Activated CD4-positive, alpha-beta T cell treated with anti-CD3 and anti-CD28 coated beads, Interleukin-2, Interleukin-6, amounts not matched to agents 100 ng/mL and 50 ng/mL, durations not matched to agents 16 hours and 8 hours (primary cell): ENCODE data around the gene PGF.
"Not testable (repeated sequence)": the region's sequence is repeated elsewhere in the genome, so short reads cannot be mapped to it uniquely, and the experiment has no call there.

Source experiments
- DNase-seq: peaks from one replicate; pipeline ENCODE4 v3.0.0-alpha.2; 2020

PGF gene

DNA sequence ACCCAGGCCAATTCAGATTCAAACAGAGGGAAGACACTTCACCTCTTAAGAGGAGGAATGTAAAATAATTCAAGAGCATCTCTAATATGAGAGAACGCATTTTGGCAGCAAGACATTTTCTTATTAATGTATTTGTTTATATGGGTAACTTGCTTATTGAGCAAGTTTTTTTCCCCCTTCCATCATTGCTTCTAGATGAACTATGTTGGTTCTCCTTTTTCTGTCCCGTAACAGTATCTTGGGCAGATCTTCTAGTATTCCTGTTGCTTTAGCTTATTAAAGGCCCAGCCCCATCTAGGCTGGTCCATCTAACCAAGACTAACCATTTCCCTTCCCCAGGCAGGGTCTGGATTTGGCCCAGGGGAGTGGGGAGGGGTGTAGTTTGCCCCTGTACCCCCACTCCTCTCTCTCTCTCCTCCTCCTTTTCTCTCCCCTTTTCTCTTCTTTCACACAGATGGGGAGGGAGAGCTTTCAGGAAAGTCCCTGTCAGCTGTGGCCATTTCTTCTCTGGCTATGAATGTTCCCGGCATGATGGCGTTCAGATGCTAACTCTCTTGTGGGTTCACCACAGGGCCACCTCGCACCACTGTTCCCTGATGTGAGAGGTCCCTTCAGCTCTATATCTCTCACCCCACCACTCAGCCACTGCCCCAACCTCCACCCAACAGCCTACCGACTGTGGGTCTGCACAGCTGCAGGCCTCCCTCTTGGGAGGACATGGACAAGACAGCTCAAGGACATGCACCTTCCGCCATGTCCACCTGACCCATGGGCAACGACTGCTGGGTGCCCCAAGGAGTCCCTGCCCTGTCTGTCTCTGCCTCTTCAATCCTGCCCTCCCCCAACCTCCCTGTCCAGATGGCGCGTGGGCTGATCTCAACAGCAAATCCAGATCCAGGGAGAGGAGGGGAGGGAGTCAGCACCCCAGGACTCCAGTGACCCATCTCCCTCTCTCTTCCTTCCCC lies 16.6 kb downstream of the PGF start:
- no peak for DNase-seq

DNA sequence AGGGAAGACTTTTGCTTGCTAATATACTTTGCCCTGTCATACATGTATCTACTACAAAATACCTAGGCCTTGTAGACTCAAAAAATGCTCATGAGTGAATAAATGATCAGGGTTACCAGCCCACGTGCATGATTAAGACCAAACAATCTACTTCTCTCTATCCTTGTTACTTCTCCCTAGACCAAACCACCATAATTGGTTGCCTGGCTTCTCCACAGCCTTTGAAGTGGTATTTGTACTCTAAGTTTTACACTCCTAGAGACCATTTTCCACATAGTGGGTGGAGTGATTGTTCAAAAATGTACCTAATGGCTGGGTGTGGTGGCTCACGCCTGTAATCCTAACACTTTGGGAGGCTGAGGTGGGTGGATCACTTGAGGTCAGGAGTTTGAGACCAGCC lies 18.2 kb downstream of the PGF start:
- no peak for DNase-seq

DNA sequence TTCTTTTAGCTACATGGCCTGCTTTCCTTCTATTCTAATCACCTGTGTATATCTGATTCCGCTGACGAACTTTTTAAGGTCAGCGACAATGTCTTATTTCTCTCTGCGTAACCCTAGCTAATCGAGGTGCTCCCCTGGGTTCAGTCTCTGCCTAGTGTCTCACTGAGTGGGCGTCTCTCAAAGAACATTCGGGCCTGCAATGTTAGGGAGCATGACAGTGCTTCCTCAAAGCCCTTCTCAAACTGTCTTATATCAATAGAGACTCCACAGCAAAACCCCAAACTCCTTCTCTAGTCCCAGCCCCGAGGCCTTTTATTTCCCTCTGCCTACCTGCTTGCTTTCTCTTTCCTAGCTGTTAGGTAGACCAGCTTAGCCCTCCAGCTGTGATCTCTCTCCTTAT lies 18.7 kb downstream of the PGF start:
- no peak for DNase-seq

DNA sequence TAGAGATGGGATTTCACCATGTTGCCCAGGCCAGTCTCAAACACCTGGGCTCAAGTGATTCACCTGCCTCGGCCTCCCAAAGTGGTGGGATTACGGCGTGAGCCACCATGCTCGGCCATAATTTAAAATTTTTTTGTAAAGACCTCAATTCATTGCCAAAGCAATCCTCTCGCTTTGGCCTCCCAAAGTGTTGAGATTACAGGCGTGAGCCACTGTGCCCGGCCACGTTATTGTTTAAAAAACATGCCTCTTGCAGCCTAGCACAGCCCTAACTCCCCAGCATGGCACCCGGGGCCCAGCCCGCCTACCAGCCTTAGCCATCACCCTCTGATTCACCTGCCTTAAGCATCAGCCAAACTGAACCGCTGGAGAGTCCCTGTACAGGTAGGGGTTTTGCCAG lies 19.2 kb downstream of the PGF start:
- no peak for DNase-seq

DNA sequence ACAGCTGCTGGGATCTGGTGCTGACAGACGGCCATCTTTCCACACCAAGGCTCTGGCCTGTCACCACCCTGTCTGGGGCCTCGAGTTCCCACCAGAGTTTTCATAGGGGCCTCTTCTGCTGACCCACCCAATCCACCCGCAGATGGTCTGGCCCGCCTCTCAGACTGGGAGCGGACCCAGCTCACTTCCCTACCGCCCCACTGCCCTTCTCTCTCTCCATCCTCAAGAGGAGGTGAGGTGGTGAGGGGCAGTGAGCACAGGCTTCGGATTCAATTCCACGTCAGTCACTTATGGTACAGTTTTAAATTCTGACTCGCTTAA lies 20.1 kb downstream of the PGF start:
- no peak for DNase-seq

DNA sequence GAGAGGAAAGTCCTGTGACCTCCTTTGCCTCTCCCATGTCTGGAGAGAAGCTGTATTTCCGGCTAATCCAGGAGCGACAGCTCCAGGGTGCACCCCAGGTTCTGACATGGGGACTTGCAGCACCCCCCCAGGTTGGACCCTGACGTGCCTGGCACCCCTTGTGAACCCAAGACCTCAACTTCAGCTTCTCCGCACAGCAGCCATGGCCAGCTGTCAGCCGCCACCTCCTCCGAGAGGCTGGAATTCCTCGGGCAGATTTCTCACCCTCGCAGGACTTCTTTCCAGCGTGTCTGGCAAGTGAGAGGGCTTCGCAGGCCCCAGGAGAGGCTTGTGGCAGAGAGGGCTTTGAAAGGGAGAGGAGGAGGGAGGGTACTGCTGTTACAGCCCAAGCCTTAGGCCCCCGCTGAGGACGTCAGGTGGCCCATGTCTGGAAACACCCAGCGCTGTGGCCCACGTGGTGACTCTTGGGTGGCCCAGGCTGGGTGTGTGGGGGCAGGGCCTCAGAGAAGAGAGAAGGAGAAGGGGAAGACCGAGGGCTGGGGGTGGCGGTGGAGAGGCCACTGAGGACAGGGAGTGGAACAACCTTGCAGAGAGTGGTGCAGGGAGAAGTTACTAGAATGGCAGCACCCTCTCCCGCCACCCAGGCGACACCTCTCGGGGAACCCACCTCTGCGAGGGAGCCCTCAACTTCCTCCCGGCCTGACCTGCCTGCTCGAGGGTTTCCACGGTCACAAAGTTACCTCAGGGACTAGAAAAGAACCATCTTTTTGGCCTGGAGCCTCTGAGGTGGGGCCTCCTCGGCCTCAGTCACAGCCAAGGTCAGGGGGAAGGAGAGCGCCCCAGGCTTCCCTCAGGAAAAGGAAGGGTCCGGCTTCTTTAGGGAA lies 20.7 kb downstream of the PGF start:
- no peak for DNase-seq

DNA sequence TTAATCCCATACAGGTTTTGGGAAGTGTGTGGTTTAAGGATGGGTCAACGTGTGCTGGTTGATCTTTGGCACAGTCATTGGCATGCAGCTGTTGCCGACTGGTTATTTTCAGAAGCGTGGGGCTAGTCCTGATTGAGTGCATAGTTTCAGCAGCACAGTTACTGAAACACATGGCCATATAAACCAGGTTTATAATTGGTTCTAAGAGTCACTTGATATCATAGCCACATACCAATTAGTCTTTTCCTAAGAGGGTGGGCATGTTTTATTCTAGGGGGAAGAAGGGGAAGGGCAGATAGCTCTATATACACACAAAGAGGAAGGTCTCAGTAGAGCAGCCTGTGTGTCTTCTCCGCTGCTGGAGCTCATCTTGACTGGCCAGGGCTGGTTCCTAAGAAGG lies 21.4 kb downstream of the PGF start:
- DNase-seq = no peak

DNA sequence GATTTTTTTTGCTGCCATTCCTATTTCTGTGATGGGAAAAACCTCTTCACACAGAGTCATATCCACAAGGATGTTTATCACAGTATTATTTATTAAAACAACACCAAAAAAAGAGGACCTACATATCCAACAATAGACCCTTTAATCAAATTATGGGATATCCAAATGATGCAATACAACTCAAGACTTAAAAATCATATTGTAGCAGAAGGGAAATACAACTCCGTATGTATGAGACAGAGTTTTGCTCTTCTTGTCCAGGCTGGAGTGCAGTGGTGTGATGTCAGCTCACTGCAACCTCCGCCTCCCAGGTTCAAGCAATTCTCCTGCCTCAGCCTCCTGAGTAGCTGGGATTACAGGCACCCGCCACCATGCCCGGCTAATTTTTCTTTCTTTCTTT lies 22.5 kb downstream of the PGF start:
- DNase-seq = not testable (repeated sequence)

DNA sequence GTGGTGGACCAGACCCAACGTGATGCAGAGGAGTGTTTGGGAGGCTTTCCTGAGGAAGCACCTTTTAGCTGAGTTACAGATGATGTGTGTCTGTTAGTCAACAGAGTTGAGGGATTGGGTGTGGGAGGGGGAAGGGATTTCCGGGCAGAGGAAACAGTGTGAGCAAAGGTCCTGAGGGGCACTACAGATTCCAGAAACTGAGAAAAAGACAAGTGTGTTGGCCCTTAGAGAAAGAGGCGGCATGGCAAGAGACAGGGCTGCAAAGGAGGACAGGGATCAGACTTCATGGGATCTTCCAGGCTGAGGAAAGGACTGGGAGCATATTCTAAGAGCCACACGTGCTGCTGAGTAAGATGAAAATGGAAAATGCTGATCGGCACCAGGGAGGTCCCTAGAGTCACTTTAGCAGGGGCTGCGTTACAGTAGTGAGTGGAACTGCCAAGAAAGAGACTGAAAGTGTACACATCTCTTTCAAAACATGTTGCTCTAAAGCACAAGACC lies 22.9 kb downstream of the PGF start:
- no peak for DNase-seq

DNA sequence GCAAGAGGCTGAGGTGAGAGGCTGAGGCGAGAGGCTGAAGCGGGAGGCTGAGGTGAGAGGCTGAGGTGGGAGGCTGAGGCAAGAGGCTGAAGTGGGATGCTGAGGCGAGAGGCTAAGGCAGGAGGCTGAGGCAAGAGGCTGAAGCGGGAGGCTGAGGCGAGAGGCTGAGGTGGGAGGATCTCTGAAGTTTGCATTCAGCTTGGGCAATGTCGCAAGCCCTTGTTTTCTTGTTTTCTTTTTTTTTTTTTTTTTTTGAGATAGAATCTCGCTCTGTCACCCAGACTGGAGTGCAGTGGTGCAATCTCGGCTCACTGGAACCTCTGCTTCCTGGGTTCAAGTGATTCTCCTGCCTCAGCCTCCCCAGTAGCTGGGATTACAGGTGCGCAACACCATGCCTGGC lies 23.7 kb downstream of the PGF start:
- not testable (repeated sequence) for DNase-seq

DNA sequence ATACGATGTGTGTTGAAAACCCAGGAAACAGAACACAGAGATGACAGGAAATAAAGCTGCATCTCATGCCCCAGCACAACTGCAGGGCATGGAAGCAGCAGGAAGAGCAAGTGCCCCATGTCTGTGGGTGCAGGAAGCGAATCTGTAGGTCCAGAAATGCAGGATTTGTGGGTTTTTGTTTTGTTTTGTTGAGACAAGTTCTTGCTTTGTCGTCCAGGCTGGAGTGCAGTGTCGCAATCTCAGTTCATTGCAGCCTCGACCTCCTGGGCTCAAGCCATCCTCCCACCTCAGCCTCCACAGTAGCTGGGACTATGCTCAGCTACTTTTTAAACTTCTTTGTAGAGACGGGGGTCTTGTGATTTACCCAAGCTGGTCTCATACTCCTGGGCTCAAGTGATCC lies 26.2 kb downstream of the PGF start:
- no peak for DNase-seq

DNA sequence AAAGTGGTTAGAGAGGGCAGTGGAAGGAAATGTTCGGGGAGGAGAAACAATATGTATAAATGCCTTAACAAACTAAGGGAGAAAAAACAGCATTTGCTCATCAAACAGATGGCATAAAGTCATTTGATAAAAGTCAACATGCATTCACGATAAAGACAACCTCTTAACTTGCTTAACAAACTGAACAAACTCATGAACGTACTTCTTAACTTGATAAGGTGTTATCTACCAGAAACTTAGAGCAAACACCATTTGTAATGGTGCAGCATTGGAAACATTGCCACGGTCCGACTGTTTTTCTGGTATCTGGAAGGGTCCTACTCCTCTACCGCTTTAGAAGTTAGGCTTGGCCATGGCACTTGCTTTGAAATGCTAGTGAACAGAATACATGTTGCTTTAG lies 28.2 kb downstream of the PGF start:
- no peak for DNase-seq

DNA sequence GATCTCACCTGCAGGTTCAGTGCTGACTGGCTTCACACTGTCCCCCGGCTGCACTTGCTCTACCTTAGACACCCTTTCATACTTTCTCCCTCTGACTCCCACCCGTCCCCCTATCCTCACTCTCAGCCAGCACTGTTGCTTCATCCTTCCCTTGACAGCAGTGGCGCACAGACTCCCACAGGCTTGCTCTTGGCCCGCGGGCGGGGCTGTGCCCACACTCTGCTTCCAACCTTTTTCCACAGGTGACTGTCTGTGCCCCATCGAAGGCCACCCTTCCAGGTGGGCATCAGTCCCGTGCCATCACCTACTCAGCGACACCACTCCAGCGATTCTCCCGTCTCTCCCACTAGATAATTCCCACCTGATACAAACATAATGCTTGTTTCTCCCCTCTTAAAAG lies 31.3 kb downstream of the PGF start:
- DNase-seq = no peak

DNA sequence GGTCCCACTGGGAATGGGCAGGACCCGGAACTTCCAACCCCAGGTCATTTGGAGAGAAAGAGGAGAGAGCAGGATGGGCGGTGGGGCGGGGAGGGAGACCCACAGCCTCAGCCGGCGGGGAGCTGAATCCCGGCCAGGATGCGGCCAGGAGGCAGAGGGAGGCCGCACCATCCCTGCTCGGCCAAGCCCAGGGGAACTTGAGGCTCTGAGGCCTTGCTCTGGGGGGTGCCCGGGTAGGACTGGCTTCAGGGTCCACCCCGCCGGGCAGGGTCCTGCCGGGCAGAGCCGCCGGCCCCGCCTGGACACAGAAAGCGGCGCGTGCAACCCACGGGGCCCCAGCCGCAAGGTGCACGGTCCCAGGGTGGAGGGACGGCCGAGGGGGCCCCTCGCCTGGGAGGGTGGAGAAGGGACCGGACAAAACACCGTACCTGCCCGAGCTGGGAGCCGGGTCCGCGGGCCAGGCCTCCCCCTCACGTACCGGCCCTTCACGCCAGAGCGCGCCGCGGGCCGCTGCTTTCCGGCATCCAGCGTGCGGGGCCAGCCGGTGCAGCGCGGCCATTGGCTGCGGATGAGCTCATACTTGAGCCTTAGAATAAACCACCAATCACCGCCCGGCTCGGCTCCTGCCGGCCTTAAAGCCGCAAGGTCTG lies 32.5 kb downstream of the PGF start, which contains the start of gene RPS6KL1:
TSS of gene RPS6KL1 (minus strand) at position 509 of the 650 bp plus-strand sequence. CDS start 1,719 bp downstream, outside the sequence.
- DNase-seq = peak; percentile 85

DNA sequence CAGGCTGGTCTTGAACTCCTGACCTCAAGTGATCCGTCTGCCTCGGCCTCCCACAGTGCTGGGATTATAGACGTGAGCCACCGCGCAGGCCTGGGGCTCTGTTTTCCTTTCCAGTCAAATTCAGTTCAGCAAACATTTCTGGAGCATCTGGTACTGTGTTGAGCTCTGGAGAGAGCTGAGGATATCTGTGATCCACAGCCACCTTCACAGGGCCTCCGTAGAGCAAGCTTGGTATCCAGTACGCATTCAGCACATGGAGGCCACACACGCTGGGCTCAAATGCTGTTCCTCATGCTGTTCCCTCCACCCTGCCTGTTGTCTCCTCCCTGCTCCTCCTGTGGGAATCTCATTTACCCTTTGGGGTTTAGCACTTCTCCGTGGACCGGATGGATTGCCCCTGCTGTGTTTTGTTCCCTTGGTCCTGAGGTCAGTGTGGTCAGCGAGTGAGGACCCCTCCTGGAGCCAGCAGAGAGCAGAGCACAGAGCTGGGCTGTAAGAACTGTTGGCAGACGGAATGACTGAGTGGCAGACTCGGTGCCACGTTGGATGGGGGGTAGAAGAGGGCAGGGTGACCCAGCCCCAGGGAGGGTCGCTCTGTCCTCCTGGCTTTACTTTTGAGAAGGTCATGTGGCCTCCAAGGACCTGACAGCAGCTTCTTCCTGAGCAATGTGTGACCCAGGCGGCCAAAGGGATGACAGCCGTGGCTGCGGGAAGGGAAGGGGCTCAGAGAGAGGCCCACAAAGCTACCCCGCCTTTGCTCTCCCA lies 33.2 kb downstream of the PGF start:
- no peak for DNase-seq

DNA sequence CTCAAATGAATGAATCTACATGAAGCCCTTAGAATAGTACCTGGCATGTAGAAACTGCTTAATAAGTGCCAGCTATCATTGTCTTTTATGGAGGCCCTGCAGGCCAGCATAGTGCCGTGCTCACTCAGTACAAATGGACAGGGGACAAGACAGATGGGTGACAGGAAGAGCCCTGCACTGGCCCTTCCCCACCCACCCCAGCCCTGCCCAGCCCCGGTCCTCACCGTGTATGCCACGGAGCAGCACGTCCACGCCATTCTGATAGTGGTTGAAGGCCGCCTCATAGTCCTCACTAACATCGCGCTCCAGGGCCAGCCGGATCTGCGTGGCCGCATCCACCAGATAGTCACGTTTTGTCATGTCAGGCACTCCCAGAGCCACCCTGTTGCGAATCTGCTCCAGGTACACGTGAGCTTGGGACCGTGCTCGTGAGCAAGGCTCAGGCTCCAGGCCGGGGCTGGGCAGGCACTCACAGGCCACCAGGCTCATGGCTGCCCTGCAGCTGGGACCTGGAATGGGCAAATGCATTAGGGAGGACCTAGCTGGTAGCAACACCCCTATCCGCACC lies 34.3 kb downstream of the PGF start:
- DNase-seq = no peak

DNA sequence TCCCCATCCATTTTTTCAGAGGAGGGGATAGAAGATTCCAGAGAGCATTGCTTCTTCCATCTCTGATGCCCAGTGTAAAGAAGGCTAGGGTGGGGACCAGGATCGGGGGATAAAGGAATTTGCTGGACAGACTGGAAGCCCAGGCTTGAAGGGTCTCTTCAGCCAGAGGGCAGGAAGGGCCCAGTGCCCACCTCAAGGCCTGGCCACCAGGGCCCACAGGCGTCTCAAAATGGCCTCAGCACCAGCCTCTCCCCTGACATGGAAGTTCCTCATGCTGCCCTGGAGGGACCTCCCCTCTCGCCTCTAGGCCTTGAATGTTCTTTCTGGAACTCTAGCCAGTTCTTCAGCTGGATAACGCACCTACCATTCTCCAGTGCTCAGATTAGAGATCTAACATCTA lies 35.1 kb downstream of the PGF start:
- no peak for DNase-seq

DNA sequence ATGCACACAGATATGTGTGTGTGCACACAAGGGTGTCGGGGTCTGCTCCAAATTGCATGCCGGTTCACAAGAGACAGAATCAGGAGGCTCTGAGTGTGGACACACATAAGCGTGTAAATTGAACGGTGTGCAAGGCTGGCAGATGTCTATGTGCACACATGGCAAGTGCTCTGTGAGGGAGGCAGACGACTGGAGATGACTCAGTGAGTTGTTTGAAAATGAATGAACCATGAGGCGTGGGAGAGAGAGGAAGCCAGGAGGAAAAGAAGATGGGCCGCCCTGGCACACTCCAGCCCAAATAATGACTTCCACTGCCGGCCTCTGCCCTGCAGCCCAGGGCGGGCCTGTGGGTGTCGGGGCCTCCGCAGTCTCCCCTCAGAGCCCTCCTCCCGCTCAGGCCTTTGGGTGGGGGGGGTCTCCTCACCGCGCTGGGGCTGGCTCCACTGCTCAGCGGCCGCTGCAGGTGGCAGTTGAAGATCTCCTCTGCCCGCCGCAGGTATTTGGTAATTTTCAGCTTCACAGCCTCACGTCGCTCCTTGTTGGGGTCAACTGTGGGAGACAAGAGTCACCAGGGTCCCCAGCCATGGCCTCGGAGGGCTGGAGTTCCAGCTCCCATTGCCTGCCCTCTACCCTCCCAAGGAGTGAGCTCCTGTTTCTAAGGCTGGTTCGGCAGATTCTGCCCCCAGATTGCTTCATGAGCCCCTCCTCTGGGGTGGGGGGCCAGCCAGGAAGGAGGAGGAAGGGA lies 35.8 kb downstream of the PGF start:
- DNase-seq = no peak

DNA sequence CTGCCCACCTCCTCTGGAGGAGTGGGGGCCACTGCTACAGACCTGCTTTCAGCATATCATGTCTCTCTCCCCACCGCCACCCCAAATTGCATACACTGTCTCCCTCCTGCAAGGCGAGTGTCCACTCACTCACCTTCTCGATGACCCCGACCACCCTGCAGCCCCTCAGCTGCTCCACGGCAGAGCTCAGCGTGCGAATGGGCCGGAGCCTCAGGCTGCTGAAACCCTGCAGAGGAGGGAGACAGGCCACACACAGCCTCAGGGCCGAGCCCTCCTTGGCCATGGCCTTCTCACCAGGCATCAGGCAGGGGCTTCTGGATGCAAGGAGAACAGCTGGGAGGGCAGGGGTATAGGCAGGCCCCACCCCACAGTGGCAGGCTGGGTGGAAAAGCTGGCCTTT lies 37.0 kb downstream of the PGF start:
- DNase-seq = no peak

DNA sequence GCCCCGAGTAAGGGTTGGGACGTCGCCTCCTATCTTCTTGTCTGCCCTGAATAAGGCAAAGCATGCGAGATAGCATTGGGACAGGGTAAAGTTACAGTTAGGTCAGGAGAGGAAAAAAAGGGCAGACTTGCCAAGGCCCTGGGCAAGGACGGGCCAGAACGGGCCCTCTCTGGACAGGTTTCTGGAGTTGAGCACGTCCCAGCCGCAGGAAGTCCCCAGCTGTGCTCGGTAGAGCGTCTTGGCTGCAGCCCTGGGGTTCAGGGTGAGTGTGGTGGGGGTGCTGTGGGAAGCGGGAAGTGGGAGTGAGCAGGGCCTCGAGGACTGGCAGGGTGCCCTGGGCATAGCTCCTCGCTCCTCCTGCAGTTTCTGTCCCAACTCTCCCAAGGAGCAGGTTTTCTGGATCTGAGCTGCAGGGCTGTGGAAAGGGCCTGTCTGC lies 37.7 kb downstream of the PGF start:
- no peak for DNase-seq

DNA sequence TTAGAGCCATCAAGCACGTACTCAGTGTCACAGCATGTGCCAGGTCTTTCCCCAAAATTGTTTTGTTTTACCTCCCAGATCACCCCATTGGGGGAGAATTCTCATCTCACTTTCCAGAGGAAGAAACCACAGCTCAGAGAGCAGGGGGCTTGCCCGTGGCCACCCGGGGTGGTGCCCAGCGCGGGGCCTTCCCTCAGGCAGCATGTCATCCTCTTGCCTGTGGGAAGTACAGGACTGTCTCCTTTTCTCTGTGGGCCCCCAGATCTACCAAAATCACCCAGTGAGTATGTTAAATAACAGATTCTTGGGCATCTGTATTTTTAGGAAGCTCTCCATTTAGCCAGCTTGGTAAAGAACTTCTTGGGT lies 38.2 kb downstream of the PGF start:
- no peak for DNase-seq
